GM19238 (cell line): ENCODE data around the gene STMN3.
"Not testable (repeated sequence)": the region's sequence is repeated elsewhere in the genome, so short reads cannot be mapped to it uniquely, and the experiment has no call there.

ENCODE experiments used
- DNase-seq: peaks from one replicate; pipeline ENCODE4 v3.0.0; 2011; ENCODE audit warnings: low spot score; ENCODE audit not compliant: insufficient read length

The STMN3 gene

DNA sequence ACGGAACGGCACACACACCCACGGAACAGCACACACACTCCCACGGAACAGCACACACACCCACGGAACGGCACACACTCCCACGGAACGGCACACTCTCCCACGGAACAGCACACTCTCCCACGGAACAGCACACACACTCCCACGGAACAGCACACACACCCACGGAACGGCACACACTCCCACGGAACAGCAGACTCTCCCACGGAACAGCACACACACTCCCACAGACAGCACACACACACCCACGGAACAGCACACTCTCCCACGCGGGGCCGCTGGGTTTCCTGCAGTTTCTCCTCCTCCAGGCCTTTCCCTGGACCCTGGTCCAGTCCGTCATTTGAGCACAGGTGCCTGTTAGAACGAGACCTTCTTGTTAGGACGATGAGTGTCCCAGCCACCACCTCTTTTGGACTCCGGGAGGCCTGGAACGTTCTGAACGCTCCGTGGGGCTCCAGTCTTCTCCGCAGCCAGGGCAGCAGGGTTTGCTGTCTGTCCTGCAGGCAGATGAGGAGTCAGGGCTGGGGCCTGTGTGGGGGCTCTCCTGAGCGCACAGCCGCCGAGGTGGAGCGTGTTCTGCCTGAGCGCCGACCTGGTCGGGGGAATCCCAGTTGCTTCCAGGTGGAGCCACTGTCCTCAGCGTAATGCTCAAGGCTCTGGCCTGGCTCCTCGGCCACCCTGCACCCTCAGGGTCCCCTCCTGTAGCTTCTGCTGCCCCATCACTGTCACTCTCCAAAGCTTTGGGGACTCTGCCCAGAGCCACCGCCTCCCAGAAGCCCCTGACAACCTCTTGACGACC lies 25.6 kb upstream of the STMN3 start:
- no peak for DNase-seq

DNA sequence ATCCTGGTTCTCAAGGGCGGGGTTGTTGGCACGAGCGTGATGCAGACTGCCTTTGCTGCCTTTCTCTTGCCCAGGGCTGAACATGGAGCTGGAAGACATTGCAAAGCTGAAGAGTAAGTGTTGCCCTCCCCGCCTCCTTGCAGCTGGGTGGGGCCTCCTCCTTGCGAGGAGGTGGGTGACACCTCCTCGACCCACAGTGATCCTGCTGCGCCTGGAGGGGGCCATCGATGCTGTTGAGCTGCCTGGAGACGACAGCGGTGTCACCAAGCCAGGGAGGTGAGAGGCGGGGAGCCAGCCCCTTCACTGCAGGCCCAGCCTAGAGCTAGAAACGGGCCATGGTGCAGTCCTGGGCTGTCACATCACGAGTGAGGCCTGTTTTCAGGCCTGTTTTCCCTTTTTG lies 24.8 kb upstream of the STMN3 start:
- DNase-seq: no peak

DNA sequence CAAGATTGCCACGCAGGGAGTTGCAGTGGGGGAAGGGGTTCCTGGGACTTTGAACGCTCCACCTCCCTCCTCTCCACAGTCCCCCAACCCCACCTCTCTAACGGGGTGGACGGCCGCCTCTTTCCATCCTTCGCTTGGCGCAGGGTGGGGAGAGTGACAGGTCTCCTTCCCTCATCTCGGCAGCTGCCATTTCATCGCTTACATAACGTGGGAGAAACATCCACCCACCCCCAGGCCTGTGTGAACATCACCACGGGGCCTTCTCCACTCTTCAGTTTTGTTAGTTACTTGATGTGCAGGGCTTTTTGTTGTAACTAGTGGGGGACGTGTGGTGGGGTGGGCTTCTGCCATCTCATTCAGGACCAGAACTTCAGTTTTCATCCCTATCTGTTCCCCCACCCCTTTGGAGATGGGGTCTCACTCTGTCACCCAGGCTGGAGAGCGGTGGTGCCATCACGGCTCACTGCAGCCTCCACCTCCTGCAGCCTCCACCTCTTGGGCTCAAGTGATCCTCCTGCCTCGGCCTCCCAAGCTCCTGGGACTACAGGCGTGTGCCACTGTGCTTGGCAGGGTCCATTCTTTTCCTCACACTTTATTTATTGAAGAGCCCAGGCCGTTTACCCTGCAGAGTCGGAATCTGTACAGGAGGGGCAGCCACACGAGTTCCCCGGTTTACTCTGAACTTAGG lies 22.6 kb upstream of the STMN3 start:
- no peak for DNase-seq

DNA sequence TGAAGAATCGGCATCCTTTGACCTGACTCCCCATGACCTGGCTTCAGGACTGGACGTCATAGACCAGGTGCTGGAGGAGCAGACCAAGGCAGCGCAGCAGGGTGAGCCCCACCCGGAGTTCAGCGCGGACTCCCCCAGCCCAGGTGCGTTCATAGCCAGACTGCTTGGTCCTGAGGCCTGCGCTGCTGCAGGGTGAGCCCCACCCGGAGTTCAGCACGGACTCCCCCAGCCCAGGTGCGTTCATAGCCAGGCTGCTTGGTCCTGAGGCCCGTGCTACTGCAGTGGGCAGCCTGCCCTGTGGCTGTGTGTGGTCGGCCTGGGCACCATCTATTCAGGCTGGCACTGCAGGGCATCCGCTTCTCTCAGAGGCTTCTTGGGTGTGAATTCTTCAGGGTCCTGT lies 20.7 kb upstream of the STMN3 start:
- DNase-seq: no peak

DNA sequence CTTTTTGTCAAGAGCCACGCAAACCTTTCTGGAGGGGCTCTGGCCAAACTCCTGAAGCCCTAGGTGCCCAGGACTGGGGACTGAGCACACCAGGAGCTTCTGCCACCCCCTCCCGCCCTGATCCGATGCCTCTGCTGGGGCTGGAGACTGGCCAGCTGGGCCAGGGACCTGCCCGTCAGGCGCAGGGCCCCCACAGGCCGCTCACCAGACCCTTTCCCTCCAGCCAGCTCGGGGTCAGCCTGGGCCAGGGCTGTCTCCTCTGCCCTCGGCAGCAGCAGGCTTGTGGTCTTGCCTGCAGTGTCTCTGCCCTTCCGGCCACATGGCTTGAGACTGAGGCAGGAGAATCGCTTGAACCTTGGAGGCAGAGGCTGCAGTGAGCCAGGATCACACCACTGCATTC lies 19.4 kb upstream of the STMN3 start:
- no peak for DNase-seq

DNA sequence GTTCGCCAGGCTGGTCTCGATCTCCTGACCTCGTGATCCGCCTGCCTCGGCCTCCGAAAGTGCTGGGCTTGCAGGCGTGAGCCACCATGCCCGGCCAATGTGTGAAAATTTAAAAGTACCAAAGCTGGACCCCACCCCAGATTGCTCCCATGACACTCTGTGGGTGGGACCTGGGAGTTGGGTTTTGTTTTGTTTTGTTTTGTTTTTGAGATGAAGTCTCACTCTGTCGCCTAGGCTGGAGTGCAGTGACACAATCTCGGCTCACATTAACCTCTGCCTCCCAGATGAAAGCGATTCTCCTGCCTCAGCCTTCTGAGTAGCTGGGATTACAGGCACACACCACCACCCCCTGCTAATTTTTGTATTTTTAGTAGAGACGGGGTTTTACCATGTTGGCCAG lies 18.5 kb upstream of the STMN3 start:
- not testable (repeated sequence) for DNase-seq

DNA sequence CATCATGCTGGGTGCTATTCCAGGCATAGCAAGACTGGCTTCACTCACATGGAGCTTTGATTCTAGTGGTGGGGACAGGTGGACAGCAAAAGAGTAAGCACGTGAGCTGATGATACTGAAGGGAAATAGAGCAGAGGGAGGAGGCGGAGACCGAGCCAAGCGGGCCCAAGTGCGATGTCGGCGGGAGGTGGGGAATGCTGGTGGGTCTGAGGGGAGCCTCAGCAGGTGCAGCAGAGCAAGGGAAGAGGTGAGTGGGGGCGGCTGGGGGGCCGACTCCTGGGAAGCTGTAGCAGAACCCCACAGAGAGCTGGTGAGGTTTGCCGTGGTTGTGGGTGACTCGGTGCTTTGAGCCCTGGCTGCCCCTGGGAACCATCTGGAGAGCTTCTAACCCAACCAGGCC lies 15.1 kb upstream of the STMN3 start:
- DNase-seq: no peak

DNA sequence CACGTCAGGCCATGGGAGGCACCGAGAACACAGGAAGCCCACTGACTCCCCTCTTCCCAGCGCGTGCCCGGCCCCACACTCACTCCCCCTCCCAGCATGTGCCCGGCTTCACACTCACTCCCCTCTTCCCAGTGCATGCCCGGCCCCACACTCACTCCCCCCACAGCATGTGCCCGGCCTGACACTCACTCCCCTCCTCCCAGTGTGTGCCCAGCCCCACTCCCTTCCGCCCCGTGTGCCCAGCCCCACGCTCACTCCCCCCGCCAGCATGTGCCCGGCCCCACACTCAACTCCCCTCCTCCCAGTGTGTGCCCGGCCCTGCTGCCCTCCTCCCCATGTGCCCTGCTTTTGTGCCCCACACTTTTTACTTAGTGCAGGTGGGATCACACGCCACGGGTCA lies 14.6 kb upstream of the STMN3 start:
- DNase-seq: no peak

DNA sequence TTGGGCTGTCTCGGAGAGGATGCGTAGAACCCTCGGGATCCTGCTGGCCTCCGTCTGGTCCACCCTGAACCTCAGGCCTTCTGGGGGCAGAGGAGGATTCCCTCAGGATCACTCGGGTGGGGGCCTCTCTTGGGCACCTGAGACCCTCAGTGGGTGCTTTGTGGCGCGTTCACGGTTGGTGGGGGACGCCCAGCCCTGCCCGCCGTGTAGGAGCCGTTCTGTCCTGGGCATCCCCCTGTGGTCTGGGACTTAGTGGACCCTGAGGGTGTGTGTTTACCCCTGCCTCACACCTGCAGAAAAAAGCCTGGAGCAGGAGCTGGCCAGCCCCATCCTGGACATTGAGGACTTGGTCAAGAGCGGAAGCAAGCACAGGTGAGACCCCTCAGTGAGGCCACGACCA lies 12.5 kb upstream of the STMN3 start:
- DNase-seq: no peak

DNA sequence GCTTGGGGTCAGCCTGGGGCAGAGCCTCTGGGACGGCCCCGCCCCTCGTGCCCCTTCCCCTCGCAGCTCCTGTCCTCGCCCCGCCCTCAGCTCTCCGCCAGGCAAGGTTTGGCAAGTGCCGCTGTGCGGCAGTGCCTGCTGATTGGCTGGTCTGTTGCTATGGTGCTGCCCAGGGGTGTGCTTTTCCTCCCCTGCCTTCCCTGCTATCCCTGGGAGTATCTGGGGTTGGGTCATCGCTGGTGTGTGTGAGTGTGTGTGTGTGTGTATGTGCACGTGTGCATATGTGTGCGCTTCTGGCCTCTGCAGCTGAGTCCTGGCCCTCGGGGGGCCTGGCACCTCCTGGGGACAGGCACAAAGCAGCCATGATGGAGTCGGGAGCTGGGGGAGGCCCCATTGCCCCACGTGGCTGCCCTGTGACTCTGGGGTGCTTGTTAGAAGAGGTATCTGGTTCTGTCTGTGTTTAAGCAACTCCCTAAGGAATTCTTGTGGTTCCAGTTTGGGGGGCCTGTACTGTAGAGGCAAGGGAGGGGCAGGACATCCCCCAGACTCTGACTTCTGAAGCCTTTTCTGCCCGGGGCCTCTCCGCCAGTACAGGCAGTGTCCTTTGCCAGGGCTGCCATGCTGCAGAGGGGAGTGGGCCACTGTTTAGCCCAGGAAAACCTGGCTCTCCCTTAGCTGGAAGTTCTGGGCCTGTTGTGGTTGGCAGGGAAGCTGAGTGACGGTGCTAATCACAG lies 11.8 kb upstream of the STMN3 start:
- no peak for DNase-seq

DNA sequence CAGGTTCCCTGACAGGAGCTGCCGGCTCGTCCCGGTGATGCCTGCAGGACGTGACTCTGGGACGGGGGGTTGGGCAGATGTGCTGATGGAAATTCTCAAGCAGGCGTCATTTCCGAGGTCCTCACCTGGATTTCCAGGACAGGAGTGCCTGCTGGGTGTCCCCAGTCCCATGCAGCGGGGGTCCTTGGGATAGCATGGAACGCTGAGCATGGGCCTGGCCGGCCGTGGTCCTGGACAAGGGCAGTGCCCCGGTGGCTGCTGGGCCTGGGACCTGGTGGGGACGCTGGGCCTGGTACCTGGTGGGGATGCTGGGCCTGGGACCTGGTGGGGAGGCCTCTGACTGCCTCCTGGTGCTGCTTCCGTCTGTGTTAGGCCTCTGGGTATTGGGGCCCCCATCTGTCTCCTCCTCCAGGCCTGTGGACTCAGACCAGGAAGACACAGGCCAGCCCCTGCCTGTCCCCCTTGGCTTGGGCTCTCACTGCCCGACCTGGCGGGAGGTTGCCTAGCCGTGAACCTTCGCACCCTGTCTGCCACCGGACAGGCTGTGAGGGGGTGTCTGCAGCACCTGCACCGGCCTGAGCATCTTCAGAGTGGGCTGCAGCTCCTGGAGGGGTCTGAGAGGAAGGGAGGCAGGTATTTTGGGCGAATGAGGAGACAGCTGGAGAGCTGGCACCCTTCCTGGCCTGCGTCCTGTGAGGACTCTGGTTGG lies 11.1 kb upstream of the STMN3 start:
- no peak for DNase-seq

DNA sequence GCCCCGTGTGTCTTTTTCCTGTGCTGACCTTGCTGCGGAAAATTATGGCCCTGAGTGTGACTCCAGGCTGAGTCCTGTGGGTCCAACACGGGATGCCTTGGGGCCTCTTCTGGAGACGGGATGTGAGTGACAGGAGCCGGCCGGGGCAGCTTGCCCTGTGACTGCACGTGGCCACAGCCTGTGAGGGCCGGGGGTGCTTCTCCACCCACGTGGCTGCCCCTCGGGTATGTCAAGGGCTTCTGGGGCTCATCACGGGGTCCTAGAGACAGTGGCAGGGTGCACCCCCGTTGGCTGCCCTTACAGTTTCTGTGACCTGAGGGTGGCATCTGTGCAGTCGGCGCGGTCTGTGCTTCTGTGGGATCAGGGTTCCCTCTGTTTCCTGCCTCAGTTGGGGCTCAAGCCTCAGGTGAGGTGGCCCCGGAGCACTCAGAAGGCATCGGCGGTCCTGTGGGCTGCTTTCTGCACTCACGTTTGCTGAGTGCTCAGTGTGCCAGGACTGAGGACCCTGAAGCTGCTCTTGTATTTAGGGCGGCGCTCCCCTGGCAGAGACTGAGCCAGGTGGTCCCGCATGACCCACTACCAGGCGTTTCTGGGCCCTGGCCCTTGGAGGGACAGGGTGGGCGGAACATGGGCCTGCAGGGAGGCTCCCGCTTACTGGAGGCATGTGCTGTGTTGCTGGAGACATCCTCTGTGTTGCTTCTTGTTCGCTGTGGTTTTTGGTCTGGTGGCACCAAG lies 10.3 kb upstream of the STMN3 start:
- DNase-seq: no peak

DNA sequence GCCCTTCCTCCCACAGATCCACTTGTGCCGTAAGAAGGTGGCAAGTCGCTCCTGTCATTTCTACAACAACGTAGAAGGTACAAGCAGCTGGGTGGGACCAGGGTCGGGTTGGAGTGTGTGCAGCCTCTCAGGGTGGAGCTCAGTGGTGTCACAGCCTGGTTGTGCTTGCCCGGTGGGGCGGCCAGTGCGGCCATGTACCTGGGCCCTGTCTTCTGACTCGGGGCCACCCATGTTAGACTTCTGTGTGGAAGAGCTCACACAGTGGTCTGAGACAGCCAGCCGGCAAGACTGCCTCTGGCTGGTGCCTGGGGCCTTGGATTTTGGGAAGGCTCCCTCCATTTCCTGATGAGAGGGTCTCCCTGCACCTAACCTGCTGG lies 9.6 kb upstream of the STMN3 start:
- DNase-seq: no peak

DNA sequence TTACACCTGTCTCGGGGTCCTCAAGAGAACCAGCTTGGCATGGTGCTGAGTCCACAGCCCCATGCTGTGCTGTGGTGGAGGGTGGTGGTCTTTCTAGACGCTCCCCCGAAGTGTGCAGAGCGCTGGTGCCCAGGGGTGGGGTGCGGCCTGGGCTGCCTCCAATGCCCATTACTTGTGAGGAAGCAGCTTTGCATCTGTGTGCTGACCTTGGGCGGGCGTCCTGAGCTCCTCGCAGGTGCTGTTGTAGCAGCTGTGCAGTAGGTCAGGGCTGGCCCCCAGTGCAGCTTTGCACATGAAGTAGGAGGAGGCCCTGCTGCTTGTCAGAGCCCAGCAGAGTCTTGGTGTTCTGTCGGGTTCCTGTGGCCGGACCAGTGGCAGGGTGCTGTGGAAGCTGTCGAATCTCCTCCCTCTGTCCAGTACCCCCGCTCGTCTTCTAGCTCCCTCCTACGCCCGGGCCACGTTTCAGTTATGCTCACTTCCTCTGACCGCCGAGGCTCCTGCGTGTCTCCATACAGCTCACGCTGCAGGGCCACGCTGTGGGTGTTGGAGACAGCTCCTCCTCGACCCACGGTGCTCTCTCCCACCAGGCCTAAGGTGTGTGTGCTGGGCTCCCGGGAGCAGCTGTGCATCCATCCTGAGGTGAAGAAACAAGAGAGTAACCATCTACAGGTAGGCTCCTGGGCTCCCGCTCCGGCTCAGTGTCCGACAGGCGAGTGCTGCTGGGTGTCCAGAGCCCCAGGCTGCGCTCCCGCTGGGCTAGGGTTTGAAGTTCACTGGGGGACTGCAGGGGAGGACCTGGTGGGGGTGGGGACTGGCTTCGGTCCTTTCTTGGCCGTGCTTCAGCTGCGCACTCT lies 9.0 kb upstream of the STMN3 start:
- DNase-seq: no peak

DNA sequence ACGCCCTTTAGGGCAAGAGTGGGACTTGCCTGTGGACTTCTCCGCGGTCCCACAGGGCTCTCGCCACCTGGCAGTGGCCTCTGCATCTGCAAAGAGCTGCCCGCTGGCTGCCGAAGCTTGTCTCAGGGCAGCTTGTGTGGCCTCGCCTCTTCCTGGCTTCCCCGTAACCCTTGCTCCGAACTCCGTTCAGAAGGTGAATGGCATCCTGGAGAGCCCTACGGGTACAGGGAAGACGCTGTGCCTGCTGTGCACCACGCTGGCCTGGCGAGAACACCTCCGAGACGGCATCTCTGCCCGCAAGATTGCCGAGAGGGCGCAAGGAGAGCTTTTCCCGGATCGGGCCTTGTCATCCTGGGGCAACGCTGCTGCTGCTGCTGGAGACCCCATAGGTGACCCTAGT lies 7.9 kb upstream of the STMN3 start:
- no peak for DNase-seq

DNA sequence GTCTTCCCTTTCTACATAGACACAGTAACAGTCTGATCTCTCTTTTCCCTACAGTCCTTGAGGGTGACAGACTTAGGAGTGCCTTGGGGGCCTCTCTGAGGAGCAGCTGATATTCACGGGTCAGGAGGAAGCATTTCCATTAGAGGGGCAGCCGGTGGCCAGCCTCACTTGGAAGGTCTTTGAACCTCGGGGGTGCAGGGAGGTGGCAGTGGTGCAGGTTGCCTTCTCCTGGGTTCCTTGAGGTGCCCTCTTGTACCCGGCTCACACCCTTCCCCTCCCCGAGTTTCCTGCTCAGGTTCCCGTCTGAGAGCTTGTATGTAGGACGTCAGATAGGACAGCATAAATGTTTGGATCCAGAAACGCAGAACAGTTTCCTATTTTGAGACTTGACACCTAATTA lies 7.4 kb upstream of the STMN3 start:
- DNase-seq: no peak

DNA sequence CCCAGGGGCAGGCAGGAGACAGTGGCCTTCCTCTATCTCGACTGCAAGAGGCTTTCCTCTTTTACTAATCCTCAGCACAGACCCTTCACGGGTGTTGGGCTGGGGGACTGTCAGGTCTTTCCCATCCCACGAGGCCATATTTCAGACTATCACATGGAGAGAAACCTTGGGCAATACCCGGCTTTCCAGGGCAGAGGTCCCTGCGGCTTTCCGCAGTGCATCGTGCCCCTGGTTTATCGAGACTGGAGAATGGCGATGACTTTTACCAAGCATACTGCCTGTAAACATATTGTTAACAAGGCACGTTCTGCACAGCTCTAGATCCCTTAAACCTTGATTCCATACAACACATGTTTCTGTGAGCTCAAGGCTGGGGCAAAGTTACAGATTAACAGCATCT lies 7.0 kb upstream of the STMN3 start:
- DNase-seq: not testable (repeated sequence)

DNA sequence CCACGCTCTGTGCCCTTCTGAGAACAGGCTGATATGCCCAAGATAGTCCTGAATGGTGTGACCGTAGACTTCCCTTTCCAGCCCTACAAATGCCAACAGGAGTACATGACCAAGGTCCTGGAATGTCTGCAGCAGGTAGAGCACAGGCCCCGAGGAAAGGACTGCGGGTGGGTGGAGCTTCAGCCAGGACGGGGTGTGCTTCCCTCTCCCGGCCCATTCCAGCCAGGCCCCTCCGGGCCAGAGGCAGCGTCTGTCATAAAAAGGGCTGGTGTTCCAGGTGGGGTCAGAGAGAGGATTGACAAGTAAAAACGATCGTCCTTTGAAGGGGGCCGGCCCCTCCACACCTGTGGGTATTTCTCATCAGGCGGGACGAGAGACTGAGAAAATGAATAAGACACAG lies 6.1 kb upstream of the STMN3 start:
- no peak for DNase-seq

DNA sequence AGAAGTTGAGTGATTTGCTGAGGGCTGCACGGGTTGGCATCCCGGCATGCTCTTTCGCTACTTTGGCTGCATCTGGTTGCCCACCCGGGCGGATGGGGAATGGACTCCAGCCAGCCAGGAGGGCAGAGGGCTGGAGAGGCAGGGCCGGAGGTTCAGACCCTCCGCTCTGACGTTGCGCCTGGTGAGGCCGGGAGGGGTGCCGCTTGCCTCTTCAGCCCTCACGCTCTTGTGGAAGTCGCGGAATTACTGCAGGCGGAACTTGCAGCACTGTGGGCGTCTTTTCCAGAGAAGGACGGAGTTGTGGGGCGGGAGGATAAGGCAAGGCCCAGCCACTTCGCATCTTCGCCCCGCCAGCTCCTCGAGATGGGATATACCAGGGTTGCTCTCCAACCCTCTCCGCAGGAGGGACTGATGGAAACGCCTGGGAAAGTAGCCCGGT lies 5.5 kb upstream of the STMN3 start:
- DNase-seq: no peak
